Breast epithelium (tissue), 4 donors: ENCODE data around the gene NOP56. TPM values are rescaled to one million over a fixed set of nuclear protein-coding genes. Genes with fewer than 3 reads are reported as not detected.

Source experiments
- DNase-seq, 2 donors: peaks; one replicate each; pipeline ENCODE4 v3.0.0-alpha.2; 2019; ENCODE audit warnings: low spot score in 2 of 2
- H3K27ac ChIP-seq, 2 donors: fragments of 200-600 bp; sonication (generic) in 1 of 2; one replicate each; pipeline ENCODE4 v1.5.1; 2016 to 2019; ENCODE audit warnings: mild to moderate bottlenecking in 1 of 2
- H3K27me3 ChIP-seq, 2 donors: fragments of 200-600 bp; sonication (generic) in 1 of 2; one replicate each; pipeline versions ENCODE4 v1.5.1 to v1.6.0; 2017 to 2019; ENCODE audit warnings: control low read depth in 1 of 2, mild to moderate bottlenecking in 1 of 2
- H3K36me3 ChIP-seq: fragments of 200-600 bp; one replicate; pipeline ENCODE4 v1.5.1; 2019
- H3K4me1 ChIP-seq, 2 donors: fragments of 200-600 bp; sonication (generic); one replicate each; pipeline ENCODE4 v1.5.1; 2016 to 2019; ENCODE audit warnings: control low read depth in 1 of 2
- H3K4me3 ChIP-seq, 3 donors: fragments of 200-600 bp; sonication (generic); 1 replicate in 2 of 3; 2 replicates in 1 of 3; pipeline ENCODE4 v1.5.1; 2016 to 2019; ENCODE audit warnings: mild to moderate bottlenecking in 3 of 3, moderate library complexity in 2 of 3
- H3K9me3 ChIP-seq, 2 donors: fragments of 200-600 bp; sonication (generic) in 1 of 2; one replicate each; pipeline ENCODE4 v1.5.1; 2016 to 2019; ENCODE audit warnings: control low read depth in 1 of 2
- CTCF ChIP-seq, 3 donors: fragments of 450-650 bp; IDR thresholded peaks; one replicate each; pipeline ENCODE4 v1.5.1; 2016 to 2017; ENCODE audit warnings: antibody characterized with exemption in 3 of 3, mild to moderate bottlenecking in 3 of 3, moderate library complexity in 3 of 3
- POLR2A ChIP-seq: fragments of 450-650 bp; IDR thresholded peaks from one replicate; pipeline ENCODE4 v1.6.1; 2016; ENCODE audit warnings: antibody characterized with exemption, mild to moderate bottlenecking, moderate library complexity
- POLR2AphosphoS5 ChIP-seq, 3 donors: sonication (generic); formaldehyde crosslinking; IDR thresholded peaks; one replicate each; pipeline ENCODE4 v1.6.1; 2017; ENCODE audit warnings: antibody characterized with exemption in 3 of 3
- intact Hi-C: fragments of 100-400 bp; cut with DNase I; formaldehyde crosslinking; loops from one replicate; pipeline ENCODE4 v1.15.1; 2023; ENCODE audit warnings: low total_unique reads
- total RNA-seq, 3 donors: library from RNA; depleted of rRNA; stranded (reverse); fragments of >200 nt; gene quantifications; one replicate each; pipeline ENCODE4 v1.1.0, GENCODE V29; 2016

NOP56 gene
- total RNA-seq, 3 donors from 2014 or later: 77.1 to 137 (median 94.8) TPM

GRCh38 chr20:2653556-2654383, 1.3 kb downstream of the NOP56 start:
- intact Hi-C loops: no loop called here
- Histone ChIP-seq H3K9me3 (no peaks in the 10 kb centered on the region), H3K4me1 (peaks cover 0 to 14% of the 10 kb centered on the region in 2 donors), H3K4me3 (peak overlapping the region; percentile 88 to 92 (median 91)), H3K36me3 (peaks cover 9% of the 10 kb centered on the region), H3K27ac (peak overlapping the region in 1 of 2 donors; percentile 43), H3K27me3 (no peaks in the 10 kb centered on the region)
- no peak for DNase-seq
- TF ChIP-seq POLR2AphosphoS5 (IDR thresholded peaks at IDR 0.05): no peak
- TF ChIP-seq CTCF (IDR thresholded peaks at IDR 0.05): no peak
- TF ChIP-seq POLR2A: no peak

GRCh38 chr20:2654384-2654822, 2.0 kb downstream of the NOP56 start:
- TF ChIP-seq POLR2AphosphoS5 (IDR thresholded peaks at IDR 0.05) (no peak), CTCF (IDR thresholded peaks at IDR 0.05) (no peak), POLR2A (no peak)
- no peak overlapping the region for H3K27ac ChIP-seq
- DNase-seq: no peak
- peaks cover 14% of the 10 kb centered on the region for H3K36me3 ChIP-seq
- H3K4me1 ChIP-seq: peaks cover 0 to 14% of the 10 kb centered on the region in 2 donors
- peak overlapping the region in 1 of 3 donors; percentile 88 for H3K4me3 ChIP-seq
- intact Hi-C loops: no loop called here
- no peaks in the 10 kb centered on the region for H3K27me3 ChIP-seq
- H3K9me3 ChIP-seq: no peaks in the 10 kb centered on the region

- no peak for DNase-seq
These were observed 2.4 kb downstream of the NOP56 start for GRCh38 chr20:2654831-2655230.

GRCh38 chr20:2655331-2656116, 3.1 kb downstream of the NOP56 start:
- Histone ChIP-seq H3K27me3 (no peaks in the 10 kb centered on the region), H3K9me3 (no peaks in the 10 kb centered on the region), H3K27ac (no peak overlapping the region), H3K4me1 (peaks cover 0 to 14% of the 10 kb centered on the region in 2 donors), H3K4me3 (no peak overlapping the region), H3K36me3 (peaks cover 14% of the 10 kb centered on the region)
- intact Hi-C loops: no loop called here
- TF ChIP-seq POLR2AphosphoS5 (IDR thresholded peaks at IDR 0.05) (no peak), CTCF (IDR thresholded peaks at IDR 0.05) (no peak), POLR2A (no peak)
- DNase-seq: no peak

More at GRCh38 chr20:2654831-2655230, 2.4 kb downstream of the NOP56 start:
- Histone ChIP-seq H3K4me1 (peaks cover 0 to 14% of the 10 kb centered on the region in 2 donors), H3K27ac (no peak overlapping the region), H3K27me3 (no peaks in the 10 kb centered on the region), H3K36me3 (peaks cover 14% of the 10 kb centered on the region), H3K9me3 (no peaks in the 10 kb centered on the region), H3K4me3 (peak overlapping the region in 1 of 3 donors; percentile 88)
- TF ChIP-seq POLR2A: no peak
- TF ChIP-seq POLR2AphosphoS5 (IDR thresholded peaks at IDR 0.05): no peak
- intact Hi-C loops: no loop called here

GRCh38 chr20:2656471-2657117, 4.2 kb downstream of the NOP56 start:
- intact Hi-C loops: no loop called here

More at GRCh38 chr20:2656471-2657117, 4.2 kb downstream of the NOP56 start:
- Histone ChIP-seq H3K27me3 (no peaks in the 10 kb centered on the region), H3K4me1 (peaks cover 0 to 10% of the 10 kb centered on the region in 2 donors), H3K9me3 (no peaks in the 10 kb centered on the region), H3K36me3 (peaks cover 14% of the 10 kb centered on the region), H3K4me3 (no peak overlapping the region), H3K27ac (no peak overlapping the region)
- TF ChIP-seq CTCF (IDR thresholded peaks at IDR 0.05) (no peak), POLR2A (no peak), POLR2AphosphoS5 (IDR thresholded peaks at IDR 0.05) (no peak)
- DNase-seq: no peak
